Peyer's patch (tissue), 4 donors: ENCODE results near the gene FRMD1.

Experiments used
- POLR2A ChIP-seq, 2 donors: fragments of 450-650 bp; IDR thresholded peaks; one replicate each; pipeline ENCODE4 v1.5.1; 2017; ENCODE audit warnings: antibody characterized with exemption in 2 of 2, mild to moderate bottlenecking in 2 of 2, moderate library complexity in 2 of 2
- TF ChIP-seq, protein P1 (sequence below), 6 experiments: fragments of 450-650 bp in 4 of 6; fragments of 200-600 bp in 2 of 6; sonication (generic) in 1 of 6; IDR thresholded peaks; one replicate each; pipeline ENCODE4 v1.5.1; 2017 to 2019; ENCODE audit warnings: antibody characterized with exemption in 6 of 6, mild to moderate bottlenecking in 3 of 6, moderate library complexity in 1 of 6

DNA sequence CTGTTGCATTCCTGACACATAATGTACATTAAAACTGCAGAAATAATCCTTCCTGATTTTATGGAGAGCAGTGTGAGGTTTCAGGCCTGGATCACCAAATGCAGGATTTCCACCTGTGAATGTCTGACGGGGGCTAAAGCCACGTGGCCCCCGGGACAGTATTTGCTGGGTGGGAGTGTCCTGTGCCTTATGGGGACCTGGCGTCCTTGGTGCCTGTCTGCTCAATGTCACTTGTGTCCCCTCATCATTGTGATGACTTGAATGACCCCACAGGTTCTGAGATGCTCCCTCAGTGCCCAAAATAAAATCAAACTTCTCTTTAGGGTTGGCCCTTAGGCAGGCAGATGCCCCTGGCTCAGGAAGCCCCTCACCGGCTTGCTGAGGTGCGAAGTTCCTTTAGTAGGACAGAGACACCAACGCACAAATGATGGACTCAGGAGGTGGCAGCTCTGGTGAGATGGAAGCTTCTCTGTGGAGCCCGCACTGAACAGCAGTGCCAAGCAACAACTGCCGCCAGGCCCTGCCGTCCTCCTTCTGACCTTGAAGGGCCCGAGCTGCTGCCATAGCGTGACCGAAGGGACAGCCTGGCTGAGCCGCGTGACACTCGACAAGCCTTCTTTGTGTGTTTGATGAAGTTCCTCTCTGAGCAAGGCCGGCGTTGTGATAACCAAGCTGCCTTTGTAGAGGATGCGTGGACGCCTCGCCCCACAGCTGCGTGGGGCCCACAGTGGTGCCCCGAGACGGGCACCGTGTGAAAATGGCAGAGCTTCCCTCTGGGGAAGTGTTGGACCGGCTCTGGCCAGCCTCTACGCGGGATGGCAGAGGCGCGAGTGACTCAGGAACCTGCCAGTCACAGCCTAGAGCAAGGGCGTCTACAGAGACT lies 30.9 kb downstream of the FRMD1 start:
- TF ChIP-seq, protein P1, sequence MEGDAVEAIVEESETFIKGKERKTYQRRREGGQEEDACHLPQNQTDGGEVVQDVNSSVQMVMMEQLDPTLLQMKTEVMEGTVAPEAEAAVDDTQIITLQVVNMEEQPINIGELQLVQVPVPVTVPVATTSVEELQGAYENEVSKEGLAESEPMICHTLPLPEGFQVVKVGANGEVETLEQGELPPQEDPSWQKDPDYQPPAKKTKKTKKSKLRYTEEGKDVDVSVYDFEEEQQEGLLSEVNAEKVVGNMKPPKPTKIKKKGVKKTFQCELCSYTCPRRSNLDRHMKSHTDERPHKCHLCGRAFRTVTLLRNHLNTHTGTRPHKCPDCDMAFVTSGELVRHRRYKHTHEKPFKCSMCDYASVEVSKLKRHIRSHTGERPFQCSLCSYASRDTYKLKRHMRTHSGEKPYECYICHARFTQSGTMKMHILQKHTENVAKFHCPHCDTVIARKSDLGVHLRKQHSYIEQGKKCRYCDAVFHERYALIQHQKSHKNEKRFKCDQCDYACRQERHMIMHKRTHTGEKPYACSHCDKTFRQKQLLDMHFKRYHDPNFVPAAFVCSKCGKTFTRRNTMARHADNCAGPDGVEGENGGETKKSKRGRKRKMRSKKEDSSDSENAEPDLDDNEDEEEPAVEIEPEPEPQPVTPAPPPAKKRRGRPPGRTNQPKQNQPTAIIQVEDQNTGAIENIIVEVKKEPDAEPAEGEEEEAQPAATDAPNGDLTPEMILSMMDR (IDR thresholded peaks at IDR 0.05) = no peak
- TF ChIP-seq POLR2A (IDR thresholded peaks at IDR 0.05) = no peak
